RWPE1 (cell line): ENCODE data around the gene CCDC78.
A peak's percentile ranks its signal among the peaks of the same experiment; 100 is the strongest.

Source experiments
- CTCF ChIA-PET: fragments of 350-600 bp; sonication (Branson Sonifier 250); formaldehyde crosslinking; extraction: SDS; loops from one replicate; lab custom pipeline; 2021; lab: Yijun Ruan, JAX
- POLR2A ChIA-PET: fragments of 400-600 bp; formaldehyde crosslinking; extraction: SDS; loops from one replicate; lab custom pipeline; 2020; ENCODE audit warnings: antibody characterized with exemption; ENCODE audit not compliant: low non-redundant PET; lab: Yijun Ruan, JAX
- DNase-seq: peaks from one replicate; pipeline ENCODE4 v3.0.0; 2012; ENCODE audit warnings: low spot score
- H3K27ac ChIP-seq: fragments of 450-650 bp; 2 replicates; pipeline ENCODE4 v1.5.1; 2017
- CTCF ChIP-seq: fragments of 450-650 bp; conservative IDR thresholded peaks from 2 replicates; pipeline ENCODE4 v1.5.1; 2017; ENCODE audit warnings: low read depth, mild to moderate bottlenecking

The CCDC78 gene

DNA sequence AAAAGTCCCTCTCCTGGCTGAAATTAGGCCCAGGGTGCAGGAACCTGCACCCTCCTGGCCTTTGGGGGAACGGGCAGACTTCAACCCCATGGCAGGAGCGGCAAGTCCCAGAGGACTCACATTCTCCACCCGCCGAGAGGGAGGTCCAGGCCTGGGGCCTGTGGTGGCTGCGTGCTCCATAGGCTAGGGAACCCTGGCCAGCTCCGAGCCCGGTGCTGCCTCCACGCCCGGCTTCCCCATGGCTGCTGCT is 130 bp downstream of the CCDC78 start:
- DNase-seq, result no peak
- TF ChIP-seq CTCF, result no peak
- CTCF ChIA-PET, result interaction anchor here (1.1 kb wide), 1 partner anchor 14 kb away, joined by 5 read pairs; no protein-coding TSS in a partner anchor
- POLR2A ChIA-PET, result no interaction called here
- peak overlapping the region; percentile 95 for H3K27ac ChIP-seq

DNA sequence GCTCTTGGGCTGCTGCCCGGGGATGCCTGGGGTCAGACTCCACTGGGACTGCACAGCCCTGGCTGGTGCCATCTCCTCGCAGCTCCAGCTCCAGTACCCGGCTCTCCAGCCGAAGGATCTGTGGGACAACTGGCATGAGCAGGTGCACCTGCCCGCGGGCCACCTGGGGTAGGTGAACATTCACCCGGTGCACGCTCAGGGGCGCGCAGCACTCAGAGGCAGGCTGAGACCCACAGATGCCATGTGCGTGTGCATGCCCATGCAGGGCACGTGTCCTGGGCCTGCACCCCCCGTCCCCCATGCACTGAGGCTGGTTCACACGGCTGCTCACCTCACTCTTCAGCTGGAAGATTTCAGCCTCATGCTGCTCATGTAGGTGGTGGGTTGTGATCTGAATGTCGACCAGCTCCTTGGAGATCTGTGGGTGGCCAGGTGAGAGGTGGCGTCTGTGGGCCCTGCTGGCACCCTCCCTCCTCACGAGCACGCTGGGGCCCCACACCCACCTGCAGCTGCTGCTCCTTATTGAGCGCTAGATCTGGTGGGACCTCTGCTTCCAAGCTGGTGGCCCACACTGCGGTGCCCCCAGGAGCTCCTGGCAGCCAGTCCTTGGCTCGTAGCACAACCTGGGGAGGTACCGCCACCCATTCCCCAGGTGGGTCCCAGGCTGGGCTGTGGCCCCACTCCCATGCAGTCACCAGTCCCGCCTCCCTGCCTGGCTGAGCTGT is 618 bp downstream of the CCDC78 start:
- CTCF ChIA-PET, result interaction anchor here (0.8 to 1.1 kb wide), 2 partner anchors 13 to 15 kb away, joined by 3 to 5 read pairs; partner anchors contain the start of gene CIAO3
- POLR2A ChIA-PET, result no interaction called here
- TF ChIP-seq CTCF, result no peak

DNA sequence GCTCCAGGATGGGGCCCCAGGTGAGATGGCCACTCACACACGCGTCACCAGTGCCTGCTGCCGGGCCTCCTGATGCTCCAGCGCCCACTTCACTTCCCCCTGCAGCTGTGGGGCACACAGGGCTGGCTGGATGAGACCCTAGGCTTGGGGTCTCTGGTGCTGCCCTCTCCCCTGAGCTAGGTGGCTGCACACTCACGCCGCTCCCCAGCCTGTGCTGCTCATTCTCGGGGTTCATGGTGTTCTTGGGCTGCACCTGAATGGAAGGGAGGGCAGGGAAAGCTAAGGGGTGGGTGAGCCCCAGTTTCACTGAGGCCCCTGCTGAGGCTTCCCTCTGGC is 1.2 kb downstream of the CCDC78 start:
- TF ChIP-seq CTCF, result no peak
- H3K27ac ChIP-seq, result peak overlapping the region; percentile 95
- DNase-seq, result no peak
- ChIA-PET POLR2A (no interaction called here), CTCF (interaction anchor here (0.8 to 1.1 kb wide), 2 partner anchors 13 to 16 kb away, joined by 3 to 5 read pairs; partner anchors contain the start of gene CIAO3)

More for the DNA sequence above, 618 bp downstream of the CCDC78 start:
- DNase-seq, result no peak
- peak overlapping the region; percentile 95 for H3K27ac ChIP-seq

DNA sequence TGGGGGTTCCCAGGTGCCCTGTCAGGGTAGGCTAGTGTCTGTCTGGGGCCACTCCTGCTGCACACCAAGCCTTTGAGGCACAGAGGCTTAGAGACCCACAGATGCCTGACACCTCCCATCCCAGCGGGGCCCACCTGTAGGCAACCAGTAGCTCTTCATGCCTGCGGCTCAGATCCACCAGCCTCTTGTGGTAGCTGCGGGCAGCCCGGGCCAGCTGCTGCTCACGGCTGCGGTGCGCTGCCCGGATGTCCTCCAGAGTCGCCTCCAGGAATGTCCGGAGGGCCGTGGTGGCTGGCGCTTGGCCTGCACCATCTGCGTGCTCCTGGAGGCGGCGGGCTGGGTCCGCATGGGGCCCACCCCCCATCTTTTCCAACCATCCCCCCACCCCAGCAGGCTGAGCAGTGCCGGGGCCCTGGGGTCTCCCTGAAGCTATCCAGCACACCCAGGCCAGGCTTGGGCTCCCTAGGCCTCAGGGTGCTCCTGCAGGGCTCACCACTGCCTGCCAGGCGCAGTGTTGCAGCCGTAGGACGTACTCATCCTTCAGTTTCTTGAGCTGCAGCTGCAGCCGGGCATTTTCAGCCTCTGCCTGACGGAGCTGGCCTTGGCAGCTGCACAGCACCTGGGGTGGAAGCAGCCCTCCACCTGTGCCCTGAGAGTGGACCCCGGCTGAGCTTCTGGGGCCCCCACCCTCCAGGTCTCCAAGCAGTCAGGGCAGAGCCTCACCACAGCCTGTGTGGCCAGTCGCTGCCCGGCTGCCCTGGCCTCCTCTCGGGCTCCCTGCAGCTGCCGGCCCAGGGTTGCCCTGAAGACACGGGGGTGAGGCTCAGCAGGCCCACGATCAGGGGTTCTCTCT is 1.8 kb downstream of the CCDC78 start:
- CTCF ChIA-PET, result interaction anchor here (0.6 to 1.1 kb wide), 3 partner anchors 12 to 16 kb away, joined by 3 to 7 read pairs (median 3); partner anchors contain the start of gene CIAO3
- POLR2A ChIA-PET, result no interaction called here
- H3K27ac ChIP-seq, result peak overlapping the region; percentile 95
- no peak for DNase-seq
- TF ChIP-seq CTCF, result no peak

DNA sequence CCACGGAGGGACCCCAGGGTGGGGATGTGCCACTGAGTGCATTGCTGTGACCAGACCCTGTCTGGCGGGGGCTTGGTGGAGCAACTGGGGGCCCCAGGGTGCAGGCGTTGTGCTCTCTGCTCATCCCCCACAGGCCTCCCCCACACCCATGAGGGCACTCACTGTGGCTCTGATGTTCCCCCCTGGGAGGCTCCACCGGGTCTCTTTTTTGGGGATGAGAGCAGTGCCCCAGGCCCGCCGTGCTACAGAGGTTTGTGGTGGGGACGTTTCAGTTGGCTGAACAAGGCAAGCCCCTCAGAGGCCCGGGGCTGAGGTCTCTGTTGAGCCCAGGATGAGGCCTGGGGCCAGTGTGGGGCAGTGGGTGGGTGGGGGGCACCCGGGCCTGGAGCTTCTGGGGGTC is 2.5 kb downstream of the CCDC78 start:
- CTCF ChIA-PET, result interaction anchor here (0.6 to 1.1 kb wide), 2 partner anchors 12 to 15 kb away, joined by 3 to 7 read pairs; no protein-coding TSS in a partner anchor
- TF ChIP-seq CTCF, result no peak
- H3K27ac ChIP-seq, result peak overlapping the region; percentile 95
- DNase-seq, result no peak
- POLR2A ChIA-PET, result interaction anchor here (2.3 kb wide), 1 partner anchor 28 kb away, joined by 8 read pairs; no protein-coding TSS in a partner anchor
